Activated CD4-positive, alpha-beta T cell treated with anti-CD3 and anti-CD28 coated beads, Interleukin-2, Interleukin-4, amounts not matched to agents 100 ng/mL and 50 ng/mL, durations not matched to agents 16 hours and 8 hours (primary cell): ENCODE data around the gene ZHX3.
"Not testable (repeated sequence)": the region's sequence is repeated elsewhere in the genome, so short reads cannot be mapped to it uniquely, and the experiment has no call there.

ENCODE experiments used
- DNase-seq: peaks from one replicate; pipeline ENCODE4 v3.0.0-alpha.2; 2020; ENCODE audit warnings: low spot score

Gene ZHX3

GRCh38 chr20:41134362-41135186, 183.0 kb downstream of the ZHX3 start:
- no peak for DNase-seq

- no peak for DNase-seq
Observed at GRCh38 chr20:41133709-41134361, 183.7 kb downstream of the ZHX3 start.

- not testable (repeated sequence) for DNase-seq
Observed at GRCh38 chr20:41132388-41132775, 185.1 kb downstream of the ZHX3 start.

GRCh38 chr20:41131594-41132387, 185.7 kb downstream of the ZHX3 start:
- DNase-seq: no peak
